Spinal cord (tissue), 10 donors: ENCODE measurements around the gene NLGN1. TPM values are rescaled to one million over a fixed set of nuclear protein-coding genes. Genes with fewer than 3 reads are reported as not detected.

Experiments
- DNase-seq, 6 donors: peaks; one replicate each; pipeline versions ENCODE4 v3.0.0 to v3.0.0-alpha.2; 2013 to 2015; ENCODE audit warnings: low spot score in 6 of 6, low read depth in 4 of 6
- H3K27ac ChIP-seq: one replicate; pipeline ENCODE4 v1.5.1; 2013; ENCODE audit warnings: low read depth, low read length, control low read depth
- H3K27me3 ChIP-seq: one replicate; pipeline ENCODE4 v1.6.1; 2013; ENCODE audit warnings: low read length; ENCODE audit not compliant: control insufficient read depth, insufficient read depth
- H3K36me3 ChIP-seq: one replicate; pipeline ENCODE4 v1.6.1; 2013; ENCODE audit warnings: low read length; ENCODE audit not compliant: control insufficient read depth, insufficient read depth
- H3K4me1 ChIP-seq: one replicate; pipeline ENCODE4 v1.6.1; 2013; ENCODE audit warnings: low read length; ENCODE audit not compliant: control insufficient read depth, insufficient read depth
- H3K4me3 ChIP-seq: one replicate; pipeline ENCODE4 v1.5.1; 2013; ENCODE audit warnings: low read depth, low read length, control low read depth
- H3K9me3 ChIP-seq: one replicate; pipeline ENCODE4 v1.6.1; 2013; ENCODE audit warnings: low read length; ENCODE audit not compliant: control insufficient read depth, insufficient read depth
- WGBS: methylation state at CpG from one replicate; pipeline ENCODE4 v1.1.5; 2013; ENCODE audit warnings: missing lambda C conversion rate; ENCODE audit not compliant: insufficient coverage; 5-methylcytosine and 5-hydroxymethylcytosine counted together
- polyA plus RNA-seq, 2 donors: library from polyadenylated mRNA; unstranded; fragments of 120-200 nt; gene quantifications; one replicate each; pipeline ENCODE4 v1.2.1, GENCODE V29; 2013; ENCODE audit not compliant: insufficient read length in 2 of 2
- total RNA-seq, 2 donors: library from RNA; depleted of rRNA in 1 of 2; stranded (reverse); fragments of 120-200 nt in 1 of 2; fragments of >200 nt in 1 of 2; gene quantifications; one replicate each; pipeline versions ENCODE4 v1.2.3 to v1.2.4, GENCODE V29; 2013 to 2014
- donor health status: healthy.

Gene NLGN1
- total and polyA plus RNA-seq, 4 donors = 18.9 to 81.2 (median 40.0) TPM

DNA sequence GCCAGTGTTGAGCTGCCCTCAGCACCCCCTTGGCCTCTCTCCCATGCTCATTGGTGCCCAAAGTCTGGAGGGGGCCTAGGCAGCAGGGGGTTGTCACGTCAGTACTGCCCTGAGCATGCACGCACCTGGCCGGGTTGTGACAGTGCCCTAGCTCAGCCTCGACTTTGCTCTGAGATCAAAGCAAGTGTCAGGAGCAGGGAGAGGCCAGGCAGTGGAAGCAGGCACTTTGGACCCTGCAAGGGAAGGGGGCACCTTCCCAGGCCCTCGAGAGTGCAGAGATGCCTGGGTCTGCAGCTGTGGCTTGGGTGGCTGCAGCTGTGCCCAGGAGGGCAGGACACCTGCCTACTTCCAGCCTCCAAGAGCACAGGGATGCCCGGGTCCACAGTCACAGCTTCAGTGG, 561.3 kb downstream of the NLGN1 start:
- H3K36me3 ChIP-seq = peaks cover 5% of the 10 kb centered on the region
- DNase-seq = no peak
- no peaks in the 10 kb centered on the region for H3K27me3 ChIP-seq
- no peaks in the 10 kb centered on the region for H3K9me3 ChIP-seq
- no peak overlapping the region for H3K27ac ChIP-seq
- 89% methylated on average over 6 of the region's 6 CpGs for WGBS
- H3K4me3 ChIP-seq = no peak overlapping the region
- peaks cover 4% of the 10 kb centered on the region for H3K4me1 ChIP-seq

GRCh38 chr3:173970281-173970680, 572.7 kb downstream of the NLGN1 start:
- no peak for DNase-seq
- 61% methylated on average over 4 of the region's 4 CpGs for WGBS
- Histone ChIP-seq H3K9me3 (no peaks in the 10 kb centered on the region), H3K4me3 (no peak overlapping the region), H3K4me1 (no peaks in the 10 kb centered on the region), H3K27me3 (no peaks in the 10 kb centered on the region), H3K36me3 (no peaks in the 10 kb centered on the region), H3K27ac (no peak overlapping the region)

- H3K36me3 ChIP-seq = no peaks in the 10 kb centered on the region
- H3K27me3 ChIP-seq = no peaks in the 10 kb centered on the region
- WGBS = 88% methylated on average over 1 of the region's 1 CpG
- no peaks in the 10 kb centered on the region for H3K4me1 ChIP-seq
- H3K9me3 ChIP-seq = no peaks in the 10 kb centered on the region
- H3K4me3 ChIP-seq = no peak overlapping the region
- H3K27ac ChIP-seq = no peak overlapping the region
- no peak for DNase-seq
Observed at GRCh38 chr3:173976281-173976680, 578.7 kb downstream of the NLGN1 start.

GRCh38 chr3:173977747-173978146, 580.2 kb downstream of the NLGN1 start:
- Histone ChIP-seq H3K9me3 (no peaks in the 10 kb centered on the region), H3K27ac (no peak overlapping the region), H3K27me3 (no peaks in the 10 kb centered on the region), H3K4me1 (no peaks in the 10 kb centered on the region), H3K36me3 (no peaks in the 10 kb centered on the region), H3K4me3 (no peak overlapping the region)
- DNase-seq = no peak
- WGBS = 96% methylated on average over 2 of the region's 2 CpGs

GRCh38 chr3:173983343-173983742, 585.8 kb downstream of the NLGN1 start:
- Histone ChIP-seq H3K27me3 (no peaks in the 10 kb centered on the region), H3K9me3 (no peaks in the 10 kb centered on the region), H3K4me1 (no peaks in the 10 kb centered on the region), H3K36me3 (no peaks in the 10 kb centered on the region), H3K27ac (no peak overlapping the region), H3K4me3 (no peak overlapping the region)
- WGBS = 95% methylated on average over 2 of the region's 2 CpGs
- no peak for DNase-seq

GRCh38 chr3:173986861-173987410, 589.4 kb downstream of the NLGN1 start:
- Histone ChIP-seq H3K36me3 (no peaks in the 10 kb centered on the region), H3K4me3 (no peak overlapping the region), H3K27me3 (no peaks in the 10 kb centered on the region), H3K27ac (no peak overlapping the region), H3K9me3 (no peaks in the 10 kb centered on the region), H3K4me1 (no peaks in the 10 kb centered on the region)
- DNase-seq = no peak

DNA sequence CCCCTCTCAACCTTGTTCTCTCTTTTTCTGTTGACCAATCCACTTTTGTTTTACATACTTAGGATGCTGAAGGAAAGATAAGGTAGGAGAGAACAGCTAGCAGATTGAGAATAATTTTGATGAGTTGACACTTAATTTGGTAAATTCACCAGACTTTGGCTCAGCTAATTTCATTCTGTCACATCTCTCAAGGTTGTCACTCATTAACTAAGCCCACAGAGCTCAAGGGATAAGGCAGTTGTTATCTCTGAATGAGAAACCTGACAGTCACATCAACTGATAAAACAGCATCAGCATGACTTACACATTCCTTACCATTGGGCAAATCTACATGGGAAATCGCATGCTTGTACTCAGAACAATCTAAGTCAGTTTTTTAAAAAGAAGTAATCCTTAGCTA, 591.4 kb downstream of the NLGN1 start:
- DNase-seq = no peak
- no peaks in the 10 kb centered on the region for H3K27me3 ChIP-seq
- no peak overlapping the region for H3K27ac ChIP-seq
- no peaks in the 10 kb centered on the region for H3K36me3 ChIP-seq
- no peaks in the 10 kb centered on the region for H3K9me3 ChIP-seq
- no CpG with 5 or more reads among the region's 1 CpG for WGBS
- H3K4me3 ChIP-seq = no peak overlapping the region
- no peaks in the 10 kb centered on the region for H3K4me1 ChIP-seq

DNA sequence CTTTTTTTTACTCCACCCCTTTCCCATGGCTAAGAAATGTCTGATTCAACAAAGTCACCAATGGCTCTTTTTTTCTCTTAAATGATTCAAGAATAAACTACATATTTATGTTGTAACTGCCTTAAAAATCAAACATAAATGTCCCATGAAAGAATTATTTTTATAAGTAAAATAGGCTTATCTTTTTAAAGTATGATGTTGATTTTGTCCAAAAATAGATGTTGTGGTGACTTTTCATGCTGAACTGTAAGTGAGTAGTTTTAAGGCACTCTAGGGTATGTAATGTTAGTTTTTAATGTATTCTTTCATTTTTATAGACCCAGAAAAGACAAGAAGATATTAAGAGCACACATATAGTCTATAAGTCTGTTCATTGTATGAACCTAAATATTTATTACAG, 594.9 kb downstream of the NLGN1 start:
- Histone ChIP-seq H3K4me3 (no peak overlapping the region), H3K36me3 (no peaks in the 10 kb centered on the region), H3K9me3 (no peaks in the 10 kb centered on the region), H3K27me3 (no peaks in the 10 kb centered on the region), H3K27ac (no peak overlapping the region), H3K4me1 (no peaks in the 10 kb centered on the region)
- DNase-seq = no peak

- no peaks in the 10 kb centered on the region for H3K9me3 ChIP-seq
- H3K36me3 ChIP-seq = no peaks in the 10 kb centered on the region
- H3K4me3 ChIP-seq = no peak overlapping the region
- no peaks in the 10 kb centered on the region for H3K4me1 ChIP-seq
- peak in 3 of 6 donors; percentile 8 to 78 (median 33) for DNase-seq
- H3K27ac ChIP-seq = no peak overlapping the region
- no peaks in the 10 kb centered on the region for H3K27me3 ChIP-seq
- 44% methylated on average over 1 of the region's 1 CpG for WGBS
Observed at GRCh38 chr3:173993299-173993698, 595.8 kb downstream of the NLGN1 start.

DNA sequence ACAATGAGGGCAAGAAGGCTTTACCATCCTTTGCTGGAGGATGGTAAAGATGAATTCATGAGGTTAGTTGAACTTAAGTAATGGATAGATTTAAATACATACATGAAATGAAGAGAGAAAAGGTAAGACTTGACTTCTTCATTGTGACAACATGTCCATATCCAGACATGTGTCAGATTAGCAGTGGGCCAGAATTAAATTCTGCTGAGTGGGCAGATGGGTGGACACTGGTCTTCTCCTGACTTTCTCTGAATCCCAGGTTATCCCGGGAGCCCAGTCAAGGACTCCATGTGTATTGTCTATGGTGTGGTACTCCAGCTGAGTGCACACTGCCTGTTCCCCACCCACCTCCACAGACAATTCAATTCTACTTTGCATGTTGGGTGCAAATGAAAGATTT, 603.1 kb downstream of the NLGN1 start:
- no peak overlapping the region for H3K27ac ChIP-seq
- no peaks in the 10 kb centered on the region for H3K4me1 ChIP-seq
- H3K9me3 ChIP-seq = no peaks in the 10 kb centered on the region
- H3K27me3 ChIP-seq = no peaks in the 10 kb centered on the region
- no peak for DNase-seq
- no CpG with 5 or more reads among the region's 1 CpG for WGBS
- H3K36me3 ChIP-seq = no peaks in the 10 kb centered on the region
- H3K4me3 ChIP-seq = no peak overlapping the region
